ENCODE results near the gene WASF2.

DNA sequence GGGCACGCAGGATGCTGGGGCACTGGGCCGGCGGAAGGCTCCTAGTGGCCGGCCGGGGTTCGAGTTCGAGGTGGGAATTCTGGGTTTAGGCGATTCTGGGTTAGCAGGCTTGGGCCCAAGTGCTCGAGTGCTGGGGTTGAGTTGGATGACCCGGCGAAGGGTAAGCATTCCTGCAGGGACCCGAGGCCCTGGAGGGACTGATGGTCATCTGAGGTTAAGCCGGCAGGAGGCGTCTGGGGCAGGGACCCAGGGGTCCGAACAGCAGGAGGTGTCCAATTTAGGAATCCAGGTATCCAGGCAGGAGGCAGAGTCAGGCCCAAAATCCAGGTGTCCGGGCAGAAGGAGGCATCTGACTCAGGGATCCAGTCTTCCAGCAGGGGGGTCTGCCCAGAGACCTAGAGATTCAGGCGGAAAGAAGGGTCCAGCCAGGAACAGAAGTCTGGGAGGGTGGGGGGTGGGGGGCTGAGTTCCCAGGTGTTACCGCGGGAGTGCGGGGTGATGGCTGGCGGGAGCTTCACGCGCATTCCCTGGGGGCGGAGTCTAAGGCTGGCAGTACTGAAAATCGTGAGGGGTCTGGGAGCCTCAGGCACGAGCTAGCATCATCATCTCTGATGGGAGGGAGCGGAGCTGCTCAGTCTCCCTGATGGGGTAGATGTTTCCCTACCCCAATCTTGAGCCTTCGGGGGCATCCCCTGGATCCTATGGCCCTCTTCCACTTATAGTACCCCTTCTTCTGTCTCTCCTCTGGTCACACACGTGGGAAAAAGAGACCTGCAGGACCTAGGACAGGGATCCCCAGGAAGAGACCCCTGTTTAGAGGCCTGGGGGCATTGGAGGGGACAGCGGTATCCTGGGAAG, 97.0 kb downstream of the WASF2 start:
- TF ChIP-seq, protein P1, sequence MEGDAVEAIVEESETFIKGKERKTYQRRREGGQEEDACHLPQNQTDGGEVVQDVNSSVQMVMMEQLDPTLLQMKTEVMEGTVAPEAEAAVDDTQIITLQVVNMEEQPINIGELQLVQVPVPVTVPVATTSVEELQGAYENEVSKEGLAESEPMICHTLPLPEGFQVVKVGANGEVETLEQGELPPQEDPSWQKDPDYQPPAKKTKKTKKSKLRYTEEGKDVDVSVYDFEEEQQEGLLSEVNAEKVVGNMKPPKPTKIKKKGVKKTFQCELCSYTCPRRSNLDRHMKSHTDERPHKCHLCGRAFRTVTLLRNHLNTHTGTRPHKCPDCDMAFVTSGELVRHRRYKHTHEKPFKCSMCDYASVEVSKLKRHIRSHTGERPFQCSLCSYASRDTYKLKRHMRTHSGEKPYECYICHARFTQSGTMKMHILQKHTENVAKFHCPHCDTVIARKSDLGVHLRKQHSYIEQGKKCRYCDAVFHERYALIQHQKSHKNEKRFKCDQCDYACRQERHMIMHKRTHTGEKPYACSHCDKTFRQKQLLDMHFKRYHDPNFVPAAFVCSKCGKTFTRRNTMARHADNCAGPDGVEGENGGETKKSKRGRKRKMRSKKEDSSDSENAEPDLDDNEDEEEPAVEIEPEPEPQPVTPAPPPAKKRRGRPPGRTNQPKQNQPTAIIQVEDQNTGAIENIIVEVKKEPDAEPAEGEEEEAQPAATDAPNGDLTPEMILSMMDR (IDR thresholded peaks at IDR 0.05; ENCODE audit: low read depth, low read length): peak; percentile 33
- TF ChIP-seq POLR2A (IDR thresholded peaks at IDR 0.05; ENCODE audit: extremely low read depth, insufficient read length): no peak
